Activated naive CD8-positive, alpha-beta T cell treated with anti-CD3 and anti-CD28 coated beads, Interleukin-2, amount 10 ng/mL, durations not matched to agents 7 days and 5 days (primary cell): ENCODE measurements around the gene CENPM. TPM values are rescaled to one million over a fixed set of nuclear protein-coding genes. Genes with fewer than 3 reads are reported as not detected.

ENCODE experiments used
- ATAC-seq: fragments of 150-1000 bp; cut with Tn5 transposase; one replicate; pipeline ENCODE4 v1.10.0; 2021; ENCODE audit warnings: low read depth, moderate library complexity
- POLR2A ChIA-PET: fragments of 350-600 bp; sonication (Branson Sonifier 250); formaldehyde crosslinking; loops from one replicate; lab custom pipeline; 2021; ENCODE audit warnings: antibody characterized with exemption; lab: Charles Lee
- DNase-seq: peaks from one replicate; pipeline ENCODE4 v3.0.0; 2021
- H3K27ac Mint-ChIP-seq: one replicate; pipeline ENCODE4 v1.8.0; 2022; ENCODE audit warnings: mild to moderate bottlenecking, mixed read lengths
- H3K27me3 Mint-ChIP-seq: one replicate; pipeline ENCODE4 v1.8.0; 2022; ENCODE audit warnings: mild to moderate bottlenecking, moderate library complexity, mixed read lengths
- H3K36me3 Mint-ChIP-seq: one replicate; pipeline ENCODE4 v1.8.0; 2021; ENCODE audit warnings: mild to moderate bottlenecking, mixed read lengths
- H3K4me1 Mint-ChIP-seq: one replicate; pipeline ENCODE4 v1.8.0; 2021; ENCODE audit warnings: mixed read lengths
- H3K4me3 Mint-ChIP-seq: one replicate; pipeline ENCODE4 v1.8.0; 2022; ENCODE audit warnings: mild to moderate bottlenecking, moderate library complexity, mixed read lengths
- H3K9me3 Mint-ChIP-seq: one replicate; pipeline ENCODE4 v1.8.0; 2021; ENCODE audit warnings: mixed read lengths
- microRNA-seq: library from miRNA; unstranded; fragments of <30 nt; microRNA quantifications from one replicate; pipeline ENCODE4 v1.2.0, GENCODE V29; 2022
- total RNA-seq, 2 experiments: library from RNA; stranded (reverse); gene quantifications; one replicate each; pipeline ENCODE4 v1.2.3, GENCODE V29; 2021

Gene CENPM
- total RNA-seq, 2 experiments from 2014 or later, result 45.4 to 53.2 TPM

DNA sequence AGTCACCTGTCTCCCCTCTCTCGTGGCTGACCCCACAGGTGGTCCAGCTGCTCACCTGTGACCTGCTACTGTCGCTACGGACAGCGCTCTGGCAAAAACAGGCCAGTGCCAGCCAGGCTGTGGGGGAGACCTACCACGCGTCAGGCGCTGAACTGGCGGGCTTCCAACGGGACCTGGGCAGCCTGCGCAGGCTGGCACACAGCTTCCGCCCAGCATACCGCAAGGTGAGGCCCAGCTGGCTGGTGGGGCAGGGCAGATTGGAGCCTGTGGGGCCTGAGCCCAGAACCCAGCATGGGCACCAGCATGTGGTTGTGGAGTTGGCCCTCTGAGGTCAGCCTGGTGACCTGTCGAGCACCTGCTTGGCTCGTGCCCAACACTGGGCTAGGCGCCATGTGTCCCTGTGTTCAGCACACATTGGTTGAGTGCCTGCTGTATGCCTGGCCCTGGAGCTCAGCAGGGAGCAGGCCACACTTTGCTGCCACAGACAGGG, 44.0 kb downstream of the CENPM start:
- DNase-seq (no peak), ATAC-seq (no peak)
- H3K36me3 Mint-ChIP-seq, result peaks cover 8% of the 10 kb centered on the region
- peaks cover 5% of the 10 kb centered on the region for H3K4me1 Mint-ChIP-seq
- H3K27me3 Mint-ChIP-seq, result no peaks in the 10 kb centered on the region
- no peak overlapping the region for H3K4me3 Mint-ChIP-seq
- no peak overlapping the region for H3K27ac Mint-ChIP-seq
- POLR2A ChIA-PET, result interaction anchor here (0.6 to 1.5 kb wide), 2 partner anchors 22 to 102 kb away, joined by 4 read pairs; partner anchors contain the start of gene CCDC134
- no peaks in the 10 kb centered on the region for H3K9me3 Mint-ChIP-seq

DNA sequence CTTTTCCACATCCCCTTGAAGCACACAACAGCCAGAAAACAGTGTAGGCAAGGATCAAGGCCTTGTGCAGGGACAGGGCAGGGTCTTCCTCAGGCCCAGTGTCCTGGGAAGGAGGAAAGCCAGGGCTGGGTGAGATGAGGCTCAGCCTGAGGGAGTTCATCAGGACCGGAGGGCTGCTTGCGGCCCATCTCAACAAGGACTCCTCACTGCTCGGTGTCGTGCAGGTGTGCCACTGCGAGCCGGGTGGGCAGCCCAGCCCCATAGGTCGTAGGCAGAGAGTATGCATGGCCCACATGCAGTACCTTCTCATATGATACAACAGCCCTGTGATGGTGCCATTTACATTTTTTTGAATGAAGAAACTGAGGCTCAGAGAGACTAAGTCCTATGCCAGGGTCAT, 44.9 kb downstream of the CENPM start:
- POLR2A ChIA-PET, result interaction anchor here (1.5 kb wide), 1 partner anchor 101 kb away, joined by 4 read pairs; the partner anchor contains the start of gene CCDC134
- H3K36me3 Mint-ChIP-seq, result peaks cover 8% of the 10 kb centered on the region
- H3K4me1 Mint-ChIP-seq, result no peaks in the 10 kb centered on the region
- H3K27ac Mint-ChIP-seq, result no peak overlapping the region
- no peaks in the 10 kb centered on the region for H3K27me3 Mint-ChIP-seq
- no peak for DNase-seq
- no peaks in the 10 kb centered on the region for H3K9me3 Mint-ChIP-seq
- no peak overlapping the region for H3K4me3 Mint-ChIP-seq
- ATAC-seq, result no peak

DNA sequence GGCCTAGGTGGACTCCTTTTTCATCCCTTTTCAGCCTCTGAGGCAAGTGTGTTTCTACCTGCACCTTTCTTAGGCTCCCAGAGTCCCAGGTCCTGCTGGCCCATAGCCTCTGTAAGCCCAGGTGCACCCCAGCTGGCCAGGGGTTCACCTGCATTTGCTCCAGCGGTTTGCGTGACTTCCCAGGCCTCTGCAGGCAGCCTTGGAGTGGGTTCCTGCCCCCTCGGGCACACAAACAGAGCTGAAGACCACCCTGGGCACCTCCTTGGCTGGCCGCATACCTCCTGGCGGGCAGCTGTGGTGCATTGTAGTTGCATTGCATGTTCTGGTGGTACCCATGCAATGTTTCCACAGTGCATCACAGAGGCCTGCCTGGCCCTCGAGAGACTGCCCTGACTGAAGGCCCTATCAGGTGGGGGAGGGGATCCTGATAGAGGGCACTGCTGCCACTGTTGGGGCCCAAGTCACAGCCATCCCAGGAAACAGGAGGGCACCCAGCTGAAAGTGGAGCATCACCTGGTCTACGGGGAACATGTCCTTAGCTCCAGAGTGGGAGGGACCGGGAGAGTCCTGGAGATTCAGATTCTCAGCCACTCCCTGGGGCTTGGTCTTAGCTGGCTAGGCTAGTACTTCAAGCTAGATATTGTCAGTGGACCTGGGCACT, 46.2 kb downstream of the CENPM start:
- ATAC-seq, result no peak
- no peaks in the 10 kb centered on the region for H3K27me3 Mint-ChIP-seq
- POLR2A ChIA-PET, result no interaction called here
- H3K9me3 Mint-ChIP-seq, result no peaks in the 10 kb centered on the region
- H3K4me1 Mint-ChIP-seq, result no peaks in the 10 kb centered on the region
- DNase-seq, result no peak
- no peak overlapping the region for H3K27ac Mint-ChIP-seq
- H3K4me3 Mint-ChIP-seq, result no peak overlapping the region
- peaks cover 6% of the 10 kb centered on the region for H3K36me3 Mint-ChIP-seq

DNA sequence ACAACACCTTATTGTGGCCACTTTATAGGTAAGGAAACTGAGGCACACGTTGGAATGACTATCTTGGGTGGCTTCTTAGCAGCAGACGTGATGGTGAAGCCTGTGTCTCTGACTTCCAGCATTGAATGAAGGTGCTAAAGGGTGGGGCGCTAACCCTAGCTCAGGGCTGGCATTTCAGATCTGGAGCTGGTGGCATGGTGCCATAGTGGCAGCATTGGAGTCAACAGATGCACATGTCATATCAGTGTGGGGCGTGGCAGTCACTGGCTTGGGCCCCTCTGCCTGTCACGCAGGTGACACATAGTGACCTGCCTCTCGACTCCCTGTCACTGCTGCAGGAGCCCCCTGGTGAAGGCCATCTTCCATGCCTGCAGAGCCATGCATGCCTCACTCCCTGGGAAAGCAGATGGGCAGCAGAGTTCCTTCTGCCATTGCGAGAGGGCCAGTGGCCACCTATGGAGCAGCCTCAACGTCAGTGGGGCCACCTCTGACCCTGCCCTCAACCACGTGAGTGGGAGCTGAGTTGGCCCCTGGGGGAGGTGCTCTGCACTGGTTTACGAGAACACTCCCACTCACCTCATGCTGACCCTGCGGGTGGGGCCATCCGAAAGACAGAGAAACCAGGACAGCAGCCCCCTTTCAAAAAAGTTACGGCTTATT, 46.8 kb downstream of the CENPM start:
- Mint-ChIP-seq H3K36me3 (peaks cover 5% of the 10 kb centered on the region), H3K27ac (no peak overlapping the region), H3K9me3 (no peaks in the 10 kb centered on the region), H3K4me3 (no peak overlapping the region), H3K4me1 (no peaks in the 10 kb centered on the region), H3K27me3 (no peaks in the 10 kb centered on the region)
- POLR2A ChIA-PET, result no interaction called here
- DNase-seq, result no peak
- ATAC-seq, result no peak

DNA sequence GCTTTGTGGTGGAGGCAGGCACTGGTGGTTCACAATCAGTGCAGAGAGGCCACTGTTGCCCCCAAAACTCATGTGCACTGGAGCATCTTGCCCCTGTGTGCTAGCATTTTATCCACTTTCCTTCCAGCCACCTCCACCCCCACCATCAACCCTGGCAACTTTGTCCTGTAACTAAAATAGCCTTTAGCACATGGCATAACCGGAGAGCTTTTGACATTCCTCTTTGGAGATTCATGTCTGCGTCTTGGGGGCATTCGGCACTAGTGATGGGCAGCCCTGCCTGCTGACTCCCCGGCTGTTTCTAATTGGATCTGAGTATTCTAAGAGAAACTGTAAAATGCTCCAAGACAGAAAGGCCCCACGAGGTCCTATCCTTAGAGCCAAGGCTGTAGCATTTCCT, 47.8 kb downstream of the CENPM start:
- Mint-ChIP-seq H3K27me3 (no peaks in the 10 kb centered on the region), H3K27ac (no peak overlapping the region), H3K4me3 (no peak overlapping the region), H3K4me1 (no peaks in the 10 kb centered on the region), H3K9me3 (no peaks in the 10 kb centered on the region), H3K36me3 (peaks cover 6% of the 10 kb centered on the region)
- no peak for DNase-seq
- no peak for ATAC-seq
- POLR2A ChIA-PET, result no interaction called here

DNA sequence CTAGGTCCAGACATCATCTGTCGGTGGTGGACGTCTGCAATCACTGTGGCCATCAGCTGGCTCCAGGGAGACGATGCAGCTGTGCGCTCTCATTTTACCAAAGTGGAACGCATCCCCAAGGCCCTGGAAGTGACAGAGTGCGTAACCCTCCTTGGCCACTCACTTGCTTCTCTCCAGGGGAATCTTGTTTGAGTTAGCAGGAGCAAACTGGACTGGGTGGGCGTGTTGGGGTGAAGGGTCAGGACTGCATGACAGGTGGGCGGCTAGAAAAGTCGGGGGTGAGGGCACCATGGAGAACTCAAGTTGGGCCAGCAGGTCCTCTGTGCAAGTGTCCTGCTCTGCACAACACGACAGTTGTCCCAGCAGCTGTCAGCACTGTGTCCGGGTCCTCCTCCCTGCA, 48.3 kb downstream of the CENPM start:
- no peak for ATAC-seq
- POLR2A ChIA-PET, result no interaction called here
- Mint-ChIP-seq H3K4me1 (no peaks in the 10 kb centered on the region), H3K36me3 (peaks cover 5% of the 10 kb centered on the region), H3K4me3 (no peak overlapping the region), H3K27me3 (no peaks in the 10 kb centered on the region), H3K27ac (no peak overlapping the region), H3K9me3 (no peaks in the 10 kb centered on the region)
- no peak for DNase-seq

DNA sequence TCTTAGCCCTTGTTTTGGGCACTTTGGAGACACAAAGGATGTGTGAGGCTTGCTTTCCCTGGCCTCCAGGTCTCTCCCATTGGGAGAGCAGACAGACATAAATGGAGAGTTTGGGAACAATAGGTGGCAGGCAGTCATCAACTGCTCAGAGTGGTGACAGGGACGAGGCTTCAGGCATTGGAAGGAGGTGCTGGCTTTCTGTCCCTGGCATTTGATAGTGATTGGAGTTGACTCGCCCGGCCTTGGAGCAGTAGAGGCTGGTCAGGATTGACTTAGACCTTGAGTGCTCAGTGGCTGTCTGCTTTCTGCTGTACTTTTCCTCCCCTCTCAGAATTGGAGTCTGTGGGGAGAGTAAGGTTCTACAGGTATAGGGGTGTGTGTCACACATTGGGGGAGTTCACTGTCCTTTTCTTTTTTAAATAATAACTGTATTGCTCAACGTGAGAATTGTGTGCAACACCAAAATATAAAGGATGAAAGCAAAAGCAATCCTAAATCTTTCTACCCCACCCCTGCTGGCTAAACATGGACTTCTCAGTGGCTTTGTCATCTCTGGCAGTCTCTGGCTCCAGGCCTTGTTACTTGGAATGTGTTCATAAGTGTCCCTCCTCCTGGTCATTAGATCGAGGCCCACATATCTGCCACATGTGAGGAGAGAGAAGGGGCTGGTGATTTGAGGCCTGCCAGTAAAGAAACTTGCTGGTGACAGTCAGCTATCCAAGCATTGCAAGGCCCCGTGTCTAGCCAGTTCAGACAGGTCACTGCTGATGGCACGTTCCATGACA, 53.2 kb downstream of the CENPM start:
- ATAC-seq (no peak), DNase-seq (no peak)
- H3K36me3 Mint-ChIP-seq, result peaks cover 14% of the 10 kb centered on the region
- no peak overlapping the region for H3K4me3 Mint-ChIP-seq
- H3K27ac Mint-ChIP-seq, result no peak overlapping the region
- no peaks in the 10 kb centered on the region for H3K4me1 Mint-ChIP-seq
- H3K27me3 Mint-ChIP-seq, result no peaks in the 10 kb centered on the region
- POLR2A ChIA-PET, result no interaction called here
- H3K9me3 Mint-ChIP-seq, result no peaks in the 10 kb centered on the region

DNA sequence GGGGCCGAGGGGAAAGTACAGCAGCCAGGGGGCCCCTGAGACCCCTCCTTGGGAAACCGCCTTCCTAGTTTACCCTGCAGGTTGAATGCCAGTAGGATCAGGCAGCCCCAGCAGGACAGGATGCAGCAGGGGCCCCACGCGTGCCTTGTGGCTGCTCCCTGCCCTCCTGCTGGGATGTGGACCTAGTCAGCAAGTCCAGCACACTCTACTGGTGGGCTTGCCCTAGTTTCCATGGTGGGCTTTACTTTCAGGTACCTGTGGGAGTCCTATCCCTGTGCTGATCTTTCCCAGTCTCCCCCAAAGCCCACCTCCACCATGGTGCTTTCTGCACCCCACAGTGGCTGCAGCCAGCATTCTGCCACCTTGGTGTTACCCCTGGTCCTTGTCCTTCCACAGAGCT, 54.2 kb downstream of the CENPM start:
- H3K36me3 Mint-ChIP-seq, result peaks cover 21% of the 10 kb centered on the region
- POLR2A ChIA-PET, result no interaction called here
- H3K27ac Mint-ChIP-seq, result no peak overlapping the region
- no peak for DNase-seq
- no peak for ATAC-seq
- H3K9me3 Mint-ChIP-seq, result no peaks in the 10 kb centered on the region
- no peaks in the 10 kb centered on the region for H3K27me3 Mint-ChIP-seq
- H3K4me1 Mint-ChIP-seq, result no peaks in the 10 kb centered on the region
- no peak overlapping the region for H3K4me3 Mint-ChIP-seq

DNA sequence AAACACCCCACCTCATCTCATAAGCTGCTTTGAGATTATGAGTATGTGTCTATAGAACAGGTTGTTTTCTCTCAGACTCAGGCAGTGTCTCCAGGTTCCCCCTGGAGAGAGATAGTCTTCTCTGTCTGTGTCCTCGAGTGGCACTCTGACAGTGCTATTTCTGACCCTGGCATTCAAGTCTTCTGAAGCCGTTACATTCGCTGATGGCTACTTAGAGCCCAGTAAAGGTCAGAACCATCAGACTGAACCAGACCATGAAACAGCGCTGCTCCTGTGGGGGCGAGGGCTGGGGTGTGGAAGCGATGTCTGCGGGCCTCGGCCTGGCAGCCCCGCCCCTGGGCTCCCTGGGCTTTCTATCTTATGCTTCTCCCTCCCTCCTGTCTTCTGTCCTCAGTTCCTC, 55.5 kb downstream of the CENPM start:
- no peaks in the 10 kb centered on the region for H3K27me3 Mint-ChIP-seq

More for the DNA sequence above, 55.5 kb downstream of the CENPM start:
- no peaks in the 10 kb centered on the region for H3K9me3 Mint-ChIP-seq
- H3K4me1 Mint-ChIP-seq, result no peaks in the 10 kb centered on the region
- DNase-seq, result no peak
- H3K27ac Mint-ChIP-seq, result no peak overlapping the region
- POLR2A ChIA-PET, result no interaction called here
- ATAC-seq, result no peak
- no peak overlapping the region for H3K4me3 Mint-ChIP-seq
- H3K36me3 Mint-ChIP-seq, result peaks cover 34% of the 10 kb centered on the region

Small RNAs within 50 kb of the gene (microRNA-seq; reads per million reads assigned to microRNA genes)
- 232 reads per million, percentile 67 among the genes with 10 or more reads in this experiment for gene MIR33A

Other genes starting within 250 kb of the CENPM start
- 10 to 100 TPM; 52.1 to 52.5 TPM for gene MEI1, start 247.6 kb downstream of the CENPM start, total RNA-seq
- gene CCDC134, start 146.5 kb downstream of the CENPM start, total RNA-seq, result 10 to 100 TPM; 28.2 to 29.2 TPM
- 100 to 1,000 TPM; 108 to 109 TPM for gene SREBF2, start 114.0 kb downstream of the CENPM start, total RNA-seq
- not detected for gene SHISA8, start 32.1 kb downstream of the CENPM start, total RNA-seq
- 10 to 100 TPM in 1 of 2 experiments, 1 to 10 TPM in 1; 9.9 to 10.1 TPM for gene TNFRSF13C, start 20.3 kb downstream of the CENPM start, total RNA-seq
- under 1 TPM; 0.31 to 0.42 TPM for gene SEPTIN3, start 22.3 kb upstream of the CENPM start, total RNA-seq
- gene WBP2NL, start 51.6 kb upstream of the CENPM start, total RNA-seq, result 1 to 10 TPM; 2.4 to 2.6 TPM
- gene NAGA, start 123.7 kb upstream of the CENPM start, total RNA-seq, result 10 to 100 TPM; 15.9 to 18.4 TPM
- 1 to 10 TPM; 2.8 to 3.3 TPM for gene PHETA2, start 127.1 kb upstream of the CENPM start, total RNA-seq
- 10 to 100 TPM; 82.1 to 84.9 TPM for gene SMDT1, start 132.5 kb upstream of the CENPM start, total RNA-seq
- gene NDUFA6, start 143.6 kb upstream of the CENPM start, total RNA-seq, result 10 to 100 TPM; 69.0 to 73.5 TPM
- 1 to 10 TPM; 3.7 to 4.4 TPM for gene CYP2D6, start 183.7 kb upstream of the CENPM start, total RNA-seq